DMS114 treated with DMSO at 0.1 percent for 48 hours (cell line): ENCODE data around the gene MICALL2.
A peak's percentile ranks its signal among the peaks of the same experiment; 100 is the strongest.

Experiments used
- DNase-seq: peaks from one replicate; lab custom pipeline; 2025; ENCODE audit not compliant: unreplicated experiment; lab: John Stamatoyannopoulos, UW

Gene MICALL2

GRCh38 chr7:1434891-1435670 is 24.2 kb downstream of the MICALL2 start:
- no peak for DNase-seq

GRCh38 chr7:1434165-1434718 is 25.0 kb downstream of the MICALL2 start:
- DNase-seq: no peak

- DNase-seq: no peak
Measured at GRCh38 chr7:1433128-1433920, 25.9 kb downstream of the MICALL2 start.

GRCh38 chr7:1432411-1433082 is 26.7 kb downstream of the MICALL2 start:
- DNase-seq: peak; percentile 10

GRCh38 chr7:1431634-1432380 is 27.5 kb downstream of the MICALL2 start:
- DNase-seq: no peak

DNA sequence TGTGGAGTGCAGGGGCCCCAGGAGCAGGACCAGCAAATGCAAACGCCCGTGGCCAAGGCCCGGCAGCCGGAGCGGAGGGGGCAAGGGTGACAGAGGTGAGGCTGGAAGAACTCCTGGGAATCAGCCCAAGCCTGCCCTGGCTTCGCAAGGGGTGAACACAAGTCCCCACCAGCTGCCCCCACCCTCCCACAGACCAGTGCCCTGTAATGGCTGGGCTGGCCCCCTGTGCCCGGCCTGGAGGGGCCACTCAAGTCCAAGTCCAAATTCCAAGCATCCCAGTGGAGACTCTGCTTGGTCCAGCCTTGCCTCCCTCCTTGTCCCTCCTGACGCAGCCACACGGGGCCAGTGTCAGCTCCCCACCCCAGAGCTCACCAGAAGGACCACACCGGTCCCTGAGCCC is 28.0 kb downstream of the MICALL2 start:
- no peak for DNase-seq

DNA sequence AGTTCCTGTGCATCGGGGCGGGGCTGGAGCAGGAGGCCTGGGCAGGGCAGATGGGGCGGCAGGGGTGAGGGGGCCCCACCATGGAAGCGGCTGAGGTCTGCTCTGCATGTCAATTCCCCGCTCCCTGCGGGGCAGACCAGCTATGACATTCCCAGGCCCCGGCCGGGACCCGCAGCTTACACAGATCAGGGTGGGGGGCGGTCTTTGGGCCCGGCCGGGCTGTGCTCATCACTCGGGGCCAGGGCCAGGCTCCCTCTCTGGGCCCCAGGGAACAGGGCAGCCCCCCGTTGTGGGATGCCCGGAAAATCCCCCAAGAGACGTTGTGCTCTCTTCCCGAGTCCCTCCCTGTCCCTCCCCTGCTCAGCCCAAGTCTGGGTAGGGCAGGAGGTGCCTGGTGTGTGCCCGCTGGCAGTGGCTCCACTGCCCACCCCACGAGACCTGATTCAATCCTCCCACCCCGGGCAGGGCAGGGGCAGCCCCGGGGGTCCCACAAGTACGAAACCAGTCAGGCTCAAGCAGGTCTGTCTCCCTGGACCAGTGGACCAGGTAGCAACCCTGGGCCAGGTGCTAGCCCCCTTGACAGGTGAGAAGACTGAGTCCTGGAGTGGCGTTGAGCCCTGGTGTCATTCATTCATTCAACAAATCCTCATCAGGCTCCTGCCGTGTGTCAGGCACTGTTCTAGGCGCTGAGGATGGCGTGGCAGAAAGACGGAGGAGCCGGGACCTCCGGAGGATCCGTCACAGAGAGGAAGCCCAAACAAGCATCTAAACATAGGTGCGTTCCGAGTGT is 29.0 kb downstream of the MICALL2 start:
- no peak for DNase-seq

GRCh38 chr7:1428941-1429501 is 30.2 kb downstream of the MICALL2 start:
- no peak for DNase-seq

GRCh38 chr7:1427064-1427657 is 32.1 kb downstream of the MICALL2 start:
- no peak for DNase-seq

GRCh38 chr7:1426474-1426873 is 32.8 kb downstream of the MICALL2 start:
- DNase-seq: no peak

DNA sequence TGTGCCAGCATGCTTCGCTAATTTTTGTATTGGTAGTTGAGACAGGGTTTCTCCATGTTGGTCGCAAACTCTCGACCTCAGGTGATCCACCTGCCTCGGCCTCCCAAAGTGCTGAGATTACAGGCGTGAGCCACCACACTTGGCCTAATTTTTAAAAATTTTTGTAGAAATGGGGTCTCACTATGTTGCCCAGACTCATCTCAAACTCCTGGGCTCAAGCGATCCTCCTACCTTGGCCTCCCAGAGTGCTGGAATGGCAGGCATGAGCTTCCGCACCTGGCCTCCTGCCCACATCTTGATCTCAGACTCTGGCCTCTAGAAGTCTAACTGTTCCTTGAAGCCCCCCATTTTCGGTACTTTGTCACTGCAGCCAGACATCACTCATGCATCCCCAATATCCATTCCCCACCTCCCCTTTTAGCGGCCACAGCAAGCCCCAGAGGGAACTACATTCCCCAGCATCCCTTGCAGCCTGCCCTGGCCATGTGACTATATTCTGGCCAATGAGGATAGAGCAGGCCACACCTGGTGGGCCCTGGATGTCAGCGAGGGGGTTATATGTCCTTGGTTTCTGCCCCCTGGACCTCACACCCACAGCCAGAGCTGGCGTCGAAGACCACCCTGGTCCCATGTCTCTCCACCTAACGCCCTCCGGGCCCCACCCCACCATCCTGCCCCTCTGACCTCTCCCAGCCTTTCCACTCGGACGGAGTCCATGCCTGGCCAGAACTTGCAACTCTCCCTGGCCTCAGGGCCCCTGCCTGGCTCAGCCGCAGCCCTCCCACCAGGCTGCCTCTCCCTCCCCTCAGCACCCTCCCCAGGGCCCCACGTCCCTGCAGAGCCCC is 33.8 kb downstream of the MICALL2 start:
- no peak for DNase-seq

DNA sequence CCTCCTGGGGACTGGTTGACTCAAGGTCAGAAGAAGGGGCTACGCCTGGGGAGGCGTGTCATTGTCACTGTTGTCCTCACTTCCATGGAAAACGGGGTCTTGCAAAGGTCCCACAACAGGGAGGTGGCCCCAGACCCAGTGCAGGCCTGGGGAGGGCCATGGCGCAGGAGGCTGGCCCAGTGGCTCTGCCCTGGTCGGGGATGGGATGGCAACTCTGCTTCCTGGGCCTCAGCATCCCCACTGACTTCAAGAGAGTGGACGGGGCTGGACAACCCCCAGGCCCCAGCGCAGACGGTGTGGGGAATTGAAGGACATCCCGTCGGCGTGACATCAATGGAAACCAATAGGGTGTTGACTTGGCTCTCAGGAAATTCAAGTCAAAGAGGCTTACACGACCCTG is 35.2 kb downstream of the MICALL2 start:
- no peak for DNase-seq

- no peak for DNase-seq
Measured at GRCh38 chr7:1423264-1423811, 35.9 kb downstream of the MICALL2 start.

- DNase-seq: no peak
Measured at GRCh38 chr7:1422512-1423263, 36.6 kb downstream of the MICALL2 start.

DNA sequence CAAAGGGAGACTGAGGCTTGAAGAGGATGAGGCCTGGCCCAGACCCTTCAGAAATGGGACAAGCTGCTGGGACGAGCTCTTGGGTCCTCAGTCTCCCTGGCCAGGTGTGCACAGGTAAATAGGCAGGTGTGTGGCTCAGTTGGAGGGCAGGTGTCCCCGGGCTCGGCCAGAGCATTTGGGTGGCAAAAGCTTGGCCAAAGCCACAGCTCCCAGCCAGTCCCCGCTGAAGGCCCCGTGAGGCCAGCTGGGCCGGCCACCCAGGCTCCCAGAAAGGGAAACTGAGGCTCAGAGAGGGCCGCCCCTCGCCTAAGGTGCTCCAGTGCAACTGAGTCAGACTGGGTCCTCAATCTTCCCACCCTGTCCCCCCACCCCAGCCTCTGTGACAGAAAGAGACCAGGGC is 37.3 kb downstream of the MICALL2 start:
- no peak for DNase-seq

DNA sequence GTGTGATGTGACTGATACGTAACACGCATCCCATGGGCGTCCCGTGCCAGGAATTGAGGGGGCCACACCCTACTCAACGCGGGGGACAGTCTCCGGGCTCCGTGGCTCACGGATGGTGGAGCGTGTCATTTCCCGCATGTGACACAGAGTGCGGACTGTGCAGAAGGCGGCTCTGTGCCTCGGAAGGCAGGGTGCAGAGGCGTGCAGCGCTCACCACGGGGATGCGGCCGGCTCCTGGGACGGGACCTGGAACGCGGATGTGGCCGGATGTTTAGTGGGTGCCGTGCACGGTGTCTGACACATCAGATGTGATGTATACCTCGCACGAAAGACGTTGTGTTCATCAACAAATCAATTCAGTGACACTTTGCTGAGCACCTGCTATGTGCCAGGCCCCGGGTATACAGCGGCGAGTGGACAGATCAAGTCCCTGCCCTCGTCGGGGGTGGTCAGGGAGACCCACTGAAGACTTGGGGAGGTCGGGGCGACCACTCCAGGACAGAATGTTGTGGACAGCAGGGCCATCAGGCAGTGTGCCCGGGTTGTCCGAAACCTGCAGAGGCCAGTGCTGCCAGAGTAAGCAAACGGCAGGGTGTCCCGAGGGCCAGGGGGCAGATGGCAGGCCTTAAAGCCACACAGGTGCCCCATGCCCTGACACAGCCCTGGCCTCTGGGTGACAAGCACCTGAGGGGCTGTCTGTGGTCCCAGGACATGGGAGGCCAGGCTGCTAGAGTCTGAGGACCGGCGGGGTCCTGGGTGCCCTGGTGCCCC is 38.1 kb downstream of the MICALL2 start:
- DNase-seq: no peak

DNA sequence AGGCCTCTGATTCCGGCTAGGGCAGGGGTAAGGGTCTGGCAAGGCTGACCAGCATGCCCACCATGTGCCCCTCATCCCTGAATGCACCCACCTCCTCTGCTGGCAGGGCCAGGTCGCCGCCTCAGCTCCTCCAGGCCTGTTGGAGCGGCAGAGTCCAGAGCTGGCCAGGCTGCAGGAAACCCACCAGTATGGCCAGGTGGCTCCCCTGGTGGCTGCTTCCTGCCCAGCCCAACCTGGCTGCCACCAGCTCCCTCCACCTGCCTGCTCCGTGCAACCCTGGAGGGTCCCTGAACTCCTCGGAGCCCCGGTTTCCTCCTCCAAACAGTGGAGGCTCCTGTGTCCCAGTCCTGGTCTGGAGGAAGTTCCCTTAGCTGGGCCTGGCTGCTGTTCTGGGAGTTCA is 39.6 kb downstream of the MICALL2 start:
- no peak for DNase-seq
